HCT116 (cell line): ENCODE results near the gene TLR5. TPM values are rescaled to one million over a fixed set of nuclear protein-coding genes. Genes with fewer than 3 reads are reported as not detected.
A peak's percentile ranks its signal among the peaks of the same experiment; 100 is the strongest.

ENCODE experiments used
- ATAC-seq: fragments of 200-7000 bp; cut with Tn5 transposase; 2 replicates; pipeline ENCODE4 v1.9.1; 2020; ENCODE audit warnings: mild to moderate bottlenecking, moderate library complexity
- BruUV-seq: library from RNA; stranded (reverse); fragments of 400-500 nt; replicated peaks from 2 replicates; lab custom pipeline; 2021; lab: Mats Ljungman, UMichigan
- CTCF ChIA-PET: fragments of 300-600 bp; sonication (Branson Sonifier 250); formaldehyde crosslinking; loops from one replicate; lab custom pipeline; 2021; ENCODE audit warnings: antibody characterized with exemption; lab: Charles Lee
- POLR2A ChIA-PET: fragments of 300-600, 350-600 bp; sonication (Branson Sonifier 250); formaldehyde crosslinking; loops from one replicate; lab custom pipeline; 2021; ENCODE audit warnings: antibody characterized with exemption; lab: Charles Lee
- RAD21 ChIA-PET, 2 experiments: fragments of 300-600 bp; sonication (Branson Sonifier 250); formaldehyde crosslinking; loops; one replicate each; lab custom pipeline; 2023; ENCODE audit warnings: low total read pairs in 2 of 2; ENCODE audit not compliant: uncharacterized antibody in 2 of 2, unreplicated experiment in 2 of 2, low non-redundant PET in 1 of 2; lab: Charles Lee
- DNase-seq: peaks from one replicate; pipeline ENCODE4 v3.0.0-alpha.2; 2010; ENCODE audit warnings: low read depth, low spot score
- H2AFZ ChIP-seq: fragments of 200-600 bp; shearing (Covaris generic), sonication (generic); 2 replicates; pipeline ENCODE4 v1.6.1; 2017; ENCODE audit warnings: low read depth, mixed run types, mixed read lengths, antibody characterized with exemption, low read length; ENCODE audit not compliant: poor library complexity, severe bottlenecking
- H3K27ac ChIP-seq: 2 replicates; pipeline ENCODE4 v1.5.1; 2012; ENCODE audit warnings: low read depth, low read length
- H3K27me3 ChIP-seq: fragments of 200-600 bp; sonication (generic); 2 replicates; pipeline ENCODE4 v1.6.1; 2016; ENCODE audit warnings: mixed run types, low read length, mixed read lengths; ENCODE audit not compliant: insufficient read depth
- H3K36me3 ChIP-seq, 2 experiments: fragments of 200-500 bp in 1 of 2; fragments of 200-600 bp in 1 of 2; sonication (Bioruptor generic) in 1 of 2; sonication (generic) in 1 of 2; 2 replicates each; pipeline versions ENCODE4 v1.5.1 to v1.6.1; 2014 to 2016; ENCODE audit warnings: low read length in 2 of 2, inconsistent platforms in 1 of 2, mixed read lengths in 1 of 2, mixed run types in 1 of 2; ENCODE audit not compliant: insufficient read depth in 2 of 2, control insufficient read depth in 1 of 2
- H3K4me1 ChIP-seq, 2 experiments: fragments of 200-600 bp in 1 of 2; sonication (generic) in 1 of 2; 2 replicates each; pipeline versions ENCODE4 v1.5.1 to v1.6.1; 2012 to 2017; ENCODE audit warnings: low read length in 2 of 2, inconsistent platforms in 1 of 2, mild to moderate bottlenecking in 1 of 2, mixed read lengths in 1 of 2, mixed run types in 1 of 2, moderate library complexity in 1 of 2; ENCODE audit not compliant: insufficient read depth in 2 of 2, control insufficient read depth in 1 of 2
- H3K4me2 ChIP-seq: fragments of 200-600 bp; sonication (generic); 2 replicates; pipeline ENCODE4 v1.6.1; 2017; ENCODE audit warnings: mixed run types, low read length, mixed read lengths
- H3K4me3 ChIP-seq, 2 experiments: fragments of 200-600 bp in 1 of 2; sonication (generic) in 1 of 2; replicated peaks in 1 of 2; 2 replicates each; pipeline ENCODE4 v1.5.1; 2011 to 2016; ENCODE audit warnings: low read length in 2 of 2, control low read depth in 1 of 2, low read depth in 1 of 2, mild to moderate bottlenecking in 1 of 2, mixed read lengths in 1 of 2, mixed run types in 1 of 2
- H3K79me2 ChIP-seq: fragments of 200-600 bp; sonication (generic); 2 replicates; pipeline ENCODE4 v1.6.1; 2017; ENCODE audit warnings: mild to moderate bottlenecking, mixed run types, low read length, moderate library complexity, mixed read lengths; ENCODE audit not compliant: insufficient read depth
- H3K9ac ChIP-seq: fragments of 200-600 bp; sonication (generic); 2 replicates; pipeline ENCODE4 v1.6.1; 2016; ENCODE audit warnings: low read length, mixed read lengths
- H3K9me2 ChIP-seq: fragments of 200-600 bp; sonication (generic), shearing (Covaris generic); 2 replicates; pipeline ENCODE4 v1.6.1; 2017; ENCODE audit warnings: mixed run types, mild to moderate bottlenecking, moderate library complexity; ENCODE audit not compliant: insufficient read depth
- H3K9me3 ChIP-seq, 2 experiments: fragments of 200-500 bp in 1 of 2; fragments of 200-600 bp in 1 of 2; sonication (Bioruptor generic) in 1 of 2; sonication (generic) in 1 of 2; 2 replicates each; pipeline ENCODE4 v1.6.1; 2014 to 2017; ENCODE audit warnings: low read length in 2 of 2, mixed read lengths in 2 of 2, inconsistent platforms in 1 of 2, low read depth in 1 of 2, mild to moderate bottlenecking in 1 of 2, mixed run types in 1 of 2, moderate library complexity in 1 of 2; ENCODE audit not compliant: control insufficient read depth in 1 of 2, insufficient read depth in 1 of 2
- H4K20me1 ChIP-seq: fragments of 200-600 bp; sonication (generic), shearing (Covaris generic); 2 replicates; pipeline ENCODE4 v1.6.1; 2017; ENCODE audit warnings: mixed run types, mild to moderate bottlenecking, moderate library complexity; ENCODE audit not compliant: insufficient read depth
- ATF3 ChIP-seq: IDR thresholded peaks from 2 replicates; pipeline ENCODE4 v1.6.1; 2012
- CBX3 ChIP-seq: IDR thresholded peaks from 2 replicates; pipeline ENCODE4 v1.6.1; 2012; ENCODE audit warnings: low read depth
- CEBPB ChIP-seq: IDR thresholded peaks from 2 replicates; pipeline ENCODE4 v1.6.1; 2012; ENCODE audit warnings: low read depth
- EGR1 ChIP-seq: IDR thresholded peaks from 2 replicates; pipeline ENCODE4 v1.6.1; 2012; ENCODE audit warnings: low read depth
- ELF1 ChIP-seq: IDR thresholded peaks from 2 replicates; pipeline ENCODE4 v1.6.1; 2012; ENCODE audit warnings: low read depth, borderline replicate concordance
- FOSL1 ChIP-seq: IDR thresholded peaks from 2 replicates; pipeline ENCODE4 v1.6.1; 2012; ENCODE audit warnings: low read depth
- JUND ChIP-seq: IDR thresholded peaks from 2 replicates; pipeline ENCODE4 v1.6.1; 2012
- MAX ChIP-seq: IDR thresholded peaks from 2 replicates; pipeline ENCODE4 v1.6.1; 2012
- POLR2A ChIP-seq: IDR thresholded peaks from 2 replicates; pipeline ENCODE4 v1.7.0; 2011; ENCODE audit warnings: borderline replicate concordance; ENCODE audit not compliant: insufficient read depth, insufficient read length; ENCODE audit errors: extremely low read depth
- POLR2AphosphoS5 ChIP-seq: IDR thresholded peaks from 2 replicates; pipeline ENCODE4 v1.6.1; 2011; ENCODE audit warnings: mild to moderate bottlenecking, low read depth, low read length, moderate library complexity
- RAD21 ChIP-seq: IDR thresholded peaks from 2 replicates; pipeline ENCODE4 v1.6.1; 2012; ENCODE audit warnings: low read depth, mild to moderate bottlenecking
- REST ChIP-seq: IDR thresholded peaks from 2 replicates; pipeline ENCODE4 v1.6.1; 2012; ENCODE audit warnings: low read depth
- SIN3A ChIP-seq: IDR thresholded peaks from 2 replicates; pipeline ENCODE4 v1.6.1; 2012; ENCODE audit warnings: low read depth
- YY1 ChIP-seq: IDR thresholded peaks from 2 replicates; pipeline ENCODE4 v1.6.1; 2011; ENCODE audit warnings: low read length, low read depth, moderate library complexity, mild to moderate bottlenecking; ENCODE audit not compliant: insufficient replicate concordance; ENCODE audit errors: extremely low read depth
- ZBTB33 ChIP-seq: IDR thresholded peaks from 2 replicates; pipeline ENCODE4 v1.6.1; 2011; ENCODE audit warnings: mild to moderate bottlenecking, low read length, moderate library complexity; ENCODE audit not compliant: insufficient replicate concordance; ENCODE audit errors: extremely low read depth
- ZFX ChIP-seq: fragments of 450-650 bp; IDR thresholded peaks from 2 replicates; pipeline ENCODE4 v1.6.1; 2017
- ZNF274 ChIP-seq: fragments of 200-500 bp; sonication (Bioruptor generic); IDR thresholded peaks from 2 replicates; pipeline ENCODE4 v1.6.1; 2014; ENCODE audit warnings: mild to moderate bottlenecking, low read depth, low read length, inconsistent platforms
- intact Hi-C: fragments of 100-400 bp; cut with micrococcal nuclease; formaldehyde crosslinking; loops from 2 replicates; pipeline ENCODE4 v1.10.0; 2022
- total RNA-seq: library from RNA; stranded (reverse); gene quantifications from one replicate; pipeline ENCODE4 v1.2.1, GENCODE V29; 2021; ENCODE audit not compliant: unreplicated experiment

TLR5 gene
- total RNA-seq, 1 experiment from 2014 or later, result 1.2 TPM

GRCh38 chr1:223177681-223178080 is 34.6 kb upstream of the TLR5 start:
- no peak overlapping the region for H3K27ac ChIP-seq
- intact Hi-C loops, result no loop called here
- CTCF ChIA-PET, result interaction anchor here (0.8 kb wide), 1 partner anchor 451 kb away, joined by 3 read pairs; no protein-coding TSS in a partner anchor
- no peaks in the 10 kb centered on the region for H3K4me1 ChIP-seq
- H3K79me2 ChIP-seq, result no peaks in the 10 kb centered on the region
- no peaks in the 10 kb centered on the region for H4K20me1 ChIP-seq
- no peaks in the 10 kb centered on the region for H3K36me3 ChIP-seq
- TF ChIP-seq ELF1, result 0 out of 2 replicates have a peak, but pooled peaks have one; percentile 21
- no peak for TF ChIP-seq REST
- TF ChIP-seq, all 23 proteins: peak for 1
- POLR2A ChIA-PET, result no interaction called here
- Histone ChIP-seq H3K9me2 (no peaks in the 10 kb centered on the region), H3K9me3 (no peaks in the 10 kb centered on the region), H3K9ac (no peak overlapping the region), H3K4me3 (no peak overlapping the region), H3K4me2 (no peak overlapping the region), H2AFZ (no peak overlapping the region), H3K27me3 (peaks cover 20% of the 10 kb centered on the region)
- no peak for ATAC-seq
- DNase-seq, result no peak
- RAD21 ChIA-PET, result no interaction called here
- no TSS peak for BruUV-seq

- ChIA-PET RAD21 (no interaction called here), POLR2A (no interaction called here), CTCF (interaction anchor here (2.3 kb wide), 1 partner anchor 43 kb away, joined by 8 read pairs; no protein-coding TSS in a partner anchor)
- H3K4me1 ChIP-seq, result no peaks in the 10 kb centered on the region
- no peak overlapping the region for H2AFZ ChIP-seq
- no peak for ATAC-seq
- intact Hi-C loops, result no loop called here
- H3K27ac ChIP-seq, result no peak overlapping the region
- H3K9me2 ChIP-seq, result no peaks in the 10 kb centered on the region
- H3K9me3 ChIP-seq, result no peaks in the 10 kb centered on the region
- H3K4me2 ChIP-seq, result no peak overlapping the region
- H3K4me3 ChIP-seq, result no peak overlapping the region
- H4K20me1 ChIP-seq, result no peaks in the 10 kb centered on the region
- H3K36me3 ChIP-seq, result no peaks in the 10 kb centered on the region
- no peak overlapping the region for H3K9ac ChIP-seq
- no TSS peak for BruUV-seq
- H3K27me3 ChIP-seq, result peaks cover 20% of the 10 kb centered on the region
- H3K79me2 ChIP-seq, result no peaks in the 10 kb centered on the region
- DNase-seq, result no peak
- TF ChIP-seq RAD21, result no peak
- no peak for TF ChIP-seq MAX
- TF ChIP-seq FOSL1, result no peak
- TF ChIP-seq JUND, result no peak
- TF ChIP-seq CEBPB, result no peak
- TF ChIP-seq POLR2A, result no peak
- no peak for TF ChIP-seq ZNF274
- TF ChIP-seq CBX3, result no peak
- TF ChIP-seq ATF3, result no peak
- no peak for TF ChIP-seq ZBTB33
- no peak for TF ChIP-seq POLR2AphosphoS5
- TF ChIP-seq EGR1, result no peak
- no peak for TF ChIP-seq ZFX
- no peak for TF ChIP-seq YY1
- TF ChIP-seq SIN3A, result no peak
- TF ChIP-seq ELF1, result no peak
Observed at GRCh38 chr1:223176437-223176836, 33.4 kb upstream of the TLR5 start.
